Ascending aorta (tissue), 2 donors: ENCODE data around the gene NUFIP2. TPM values are rescaled to one million over a fixed set of nuclear protein-coding genes. Genes with fewer than 3 reads are reported as not detected.

Experiments used
- DNase-seq, 2 donors: peaks; one replicate each; pipeline ENCODE4 v3.0.0-alpha.2; 2019; ENCODE audit warnings: low spot score in 2 of 2
- H3K27ac ChIP-seq, 2 donors: fragments of 200-600 bp; sonication (generic); one replicate each; pipeline ENCODE4 v1.5.1; 2016 to 2017; ENCODE audit warnings: mild to moderate bottlenecking in 1 of 2
- H3K27me3 ChIP-seq: fragments of 200-600 bp; sonication (generic); one replicate; pipeline ENCODE4 v1.5.1; 2017
- H3K36me3 ChIP-seq, 2 donors: fragments of 200-600 bp; sonication (generic); one replicate each; pipeline ENCODE4 v1.5.1; 2016
- H3K4me1 ChIP-seq, 2 donors: fragments of 200-600 bp; sonication (generic); one replicate each; pipeline ENCODE4 v1.5.1; 2016 to 2017; ENCODE audit warnings: mild to moderate bottlenecking in 1 of 2
- H3K4me3 ChIP-seq, 2 donors: fragments of 200-600 bp; sonication (generic); one replicate each; pipeline ENCODE4 v1.5.1; 2016 to 2017; ENCODE audit warnings: mild to moderate bottlenecking in 1 of 2
- H3K9me3 ChIP-seq, 2 donors: fragments of 200-600 bp; sonication (generic); one replicate each; pipeline ENCODE4 v1.5.1; 2016
- intact Hi-C: fragments of 100-400 bp; cut with DNase I; formaldehyde crosslinking; loops from one replicate; pipeline ENCODE4 v1.15.1; 2023
- total RNA-seq: library from RNA; depleted of rRNA; stranded (reverse); fragments of >200 nt; gene quantifications from one replicate; pipeline ENCODE4 v1.1.0, GENCODE V29; 2016
- TF ChIP-seq, protein P1 (sequence below), 3 experiments: fragments of 200-600 bp in 2 of 3; fragments of 450-650 bp in 1 of 3; sonication (generic) in 2 of 3; IDR thresholded peaks; one replicate each; pipeline ENCODE4 v1.5.1; 2016 to 2019; ENCODE audit warnings: antibody characterized with exemption in 3 of 3, mild to moderate bottlenecking in 1 of 3, moderate library complexity in 1 of 3

NUFIP2 gene
- total RNA-seq, 1 donor from 2014 or later, result 11.0 TPM

DNA sequence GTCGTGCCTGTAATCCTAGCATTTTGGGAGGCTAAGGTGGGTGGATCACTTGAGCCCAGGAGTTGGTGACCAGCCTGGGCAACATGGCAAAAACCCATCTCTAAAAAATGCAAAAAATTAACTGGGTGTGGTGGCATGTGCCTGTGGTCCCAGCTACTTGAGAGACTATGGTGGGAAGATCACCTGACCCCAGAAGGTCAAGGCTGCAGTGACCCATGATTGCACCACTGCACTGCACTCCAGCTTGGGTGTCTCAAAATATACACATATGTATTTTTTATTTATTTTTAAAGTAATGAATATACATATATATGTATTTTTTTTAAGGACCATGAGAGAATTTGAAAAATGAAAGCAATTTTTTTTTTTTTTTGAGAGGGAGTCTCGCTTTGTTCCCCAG lies 5.1 kb upstream of the NUFIP2 start:
- intact Hi-C loops, result loop anchor here (10.0 kb wide), 1 partner anchor 96 kb away; the partner anchor contains the start of gene TAOK1
- Histone ChIP-seq H3K4me3 (no peak overlapping the region), H3K27ac (no peak overlapping the region), H3K36me3 (no peaks in the 10 kb centered on the region), H3K27me3 (no peaks in the 10 kb centered on the region), H3K4me1 (no peaks in the 10 kb centered on the region), H3K9me3 (no peaks in the 10 kb centered on the region)
- TF ChIP-seq, protein P1, sequence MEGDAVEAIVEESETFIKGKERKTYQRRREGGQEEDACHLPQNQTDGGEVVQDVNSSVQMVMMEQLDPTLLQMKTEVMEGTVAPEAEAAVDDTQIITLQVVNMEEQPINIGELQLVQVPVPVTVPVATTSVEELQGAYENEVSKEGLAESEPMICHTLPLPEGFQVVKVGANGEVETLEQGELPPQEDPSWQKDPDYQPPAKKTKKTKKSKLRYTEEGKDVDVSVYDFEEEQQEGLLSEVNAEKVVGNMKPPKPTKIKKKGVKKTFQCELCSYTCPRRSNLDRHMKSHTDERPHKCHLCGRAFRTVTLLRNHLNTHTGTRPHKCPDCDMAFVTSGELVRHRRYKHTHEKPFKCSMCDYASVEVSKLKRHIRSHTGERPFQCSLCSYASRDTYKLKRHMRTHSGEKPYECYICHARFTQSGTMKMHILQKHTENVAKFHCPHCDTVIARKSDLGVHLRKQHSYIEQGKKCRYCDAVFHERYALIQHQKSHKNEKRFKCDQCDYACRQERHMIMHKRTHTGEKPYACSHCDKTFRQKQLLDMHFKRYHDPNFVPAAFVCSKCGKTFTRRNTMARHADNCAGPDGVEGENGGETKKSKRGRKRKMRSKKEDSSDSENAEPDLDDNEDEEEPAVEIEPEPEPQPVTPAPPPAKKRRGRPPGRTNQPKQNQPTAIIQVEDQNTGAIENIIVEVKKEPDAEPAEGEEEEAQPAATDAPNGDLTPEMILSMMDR (IDR thresholded peaks at IDR 0.05), result no peak
- no peak for DNase-seq

DNA sequence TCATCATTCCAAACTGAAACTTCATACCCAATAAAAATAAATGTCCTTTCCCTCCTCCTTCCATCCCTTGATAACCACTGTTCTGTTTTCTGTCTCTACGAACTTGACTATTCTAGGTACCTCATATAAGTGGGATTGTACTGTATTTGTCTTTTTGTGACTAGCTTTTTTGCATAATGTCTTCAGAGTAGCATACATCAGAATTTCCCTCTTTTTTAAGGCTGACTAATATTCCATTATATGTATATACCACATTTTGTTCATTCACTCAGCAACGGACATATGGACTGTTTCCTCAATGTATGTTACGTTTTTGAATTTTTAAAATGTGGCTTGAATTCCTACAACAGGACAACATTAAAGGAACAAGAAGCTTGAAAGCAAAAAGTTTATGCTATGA lies 1.5 kb upstream of the NUFIP2 start:
- H3K9me3 ChIP-seq, result no peaks in the 10 kb centered on the region
- H3K36me3 ChIP-seq, result no peaks in the 10 kb centered on the region
- H3K4me1 ChIP-seq, result peaks cover 1 to 4% of the 10 kb centered on the region in 2 donors
- intact Hi-C loops, result loop anchor here (10.0 kb wide), 1 partner anchor 99 kb away; the partner anchor contains the start of gene TAOK1
- no peak overlapping the region for H3K27ac ChIP-seq
- no peaks in the 10 kb centered on the region for H3K27me3 ChIP-seq
- H3K4me3 ChIP-seq, result no peak overlapping the region
- TF ChIP-seq, protein P1 (IDR thresholded peaks at IDR 0.05), result no peak
- no peak for DNase-seq

DNA sequence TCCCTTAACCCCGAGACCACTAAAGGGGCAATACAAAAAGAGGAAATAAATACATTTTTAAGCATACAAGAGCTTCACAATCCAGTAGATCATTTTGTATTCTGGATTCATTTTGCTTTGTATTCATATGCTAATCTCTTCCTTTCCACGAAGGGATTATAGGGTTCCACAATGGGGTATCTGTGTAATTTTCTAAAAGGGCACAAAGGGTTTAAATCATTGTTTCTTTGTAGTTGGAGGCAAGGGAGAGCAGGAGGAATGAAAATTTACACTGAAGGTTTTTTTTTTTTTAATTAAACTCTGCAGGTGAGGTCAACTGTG lies 592 bp upstream of the NUFIP2 start:
- peaks cover 9 to 10% of the 10 kb centered on the region in 2 donors for H3K4me1 ChIP-seq
- intact Hi-C loops, result loop anchor here (1.0 to 10.0 kb wide), 2 partner anchors 100 to 146 kb away; partner anchors contain the start of gene TAOK1
- peak overlapping the region; percentile 82 to 89 for H3K4me3 ChIP-seq
- no peak for DNase-seq
- peak overlapping the region; percentile 88 to 95 for H3K27ac ChIP-seq
- H3K36me3 ChIP-seq, result peaks cover 0 to 3% of the 10 kb centered on the region in 2 donors
- TF ChIP-seq, protein P1 (IDR thresholded peaks at IDR 0.05), result no peak
- no peaks in the 10 kb centered on the region for H3K27me3 ChIP-seq
- H3K9me3 ChIP-seq, result no peaks in the 10 kb centered on the region

DNA sequence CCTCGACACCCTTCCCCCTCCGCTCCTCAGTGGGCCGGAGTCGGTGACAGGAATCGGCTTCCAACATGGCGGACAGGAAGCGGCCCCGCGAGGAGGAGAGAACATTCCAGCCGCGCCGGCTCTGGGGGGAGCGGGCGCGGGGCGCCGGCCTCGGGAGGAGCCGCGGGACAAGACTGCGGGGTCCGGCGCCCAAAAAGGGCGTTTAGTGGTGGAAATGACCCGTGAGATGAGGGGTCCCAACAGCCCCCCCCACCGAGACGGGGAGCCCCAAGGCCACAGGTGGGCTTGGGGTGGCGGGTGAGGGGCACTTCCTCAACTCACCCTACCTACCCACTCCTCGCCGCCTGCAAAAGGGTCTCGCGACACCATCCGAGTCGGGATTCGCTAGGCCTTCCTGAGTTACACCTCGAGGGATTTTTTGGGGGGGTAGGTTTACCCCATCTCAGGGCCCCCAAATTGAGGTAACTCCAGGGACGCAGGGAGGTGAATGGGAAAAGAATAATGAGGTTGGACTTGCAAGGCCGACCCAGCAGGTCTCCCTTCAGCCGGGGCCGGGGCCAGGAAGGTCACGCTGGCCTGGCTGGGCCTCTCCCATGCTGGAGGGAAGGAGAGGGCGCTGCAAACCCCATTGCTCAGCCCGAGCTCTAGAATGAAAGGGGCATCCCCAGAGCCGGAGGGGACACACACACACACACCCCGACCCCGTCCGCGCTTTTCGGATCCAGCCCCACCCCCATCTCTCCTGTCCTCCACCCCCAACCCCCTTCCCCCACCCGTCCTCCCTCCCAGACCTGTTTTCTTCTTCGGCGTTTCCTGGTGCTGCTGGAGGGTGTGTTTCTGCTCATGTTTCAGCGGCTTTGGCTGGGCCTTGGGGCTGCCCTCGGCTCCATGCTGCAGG lies 707 bp downstream of the NUFIP2 start:
- Histone ChIP-seq H3K27ac (peak overlapping the region; percentile 95 to 96), H3K36me3 (peaks cover 3 to 12% of the 10 kb centered on the region in 2 donors), H3K9me3 (no peaks in the 10 kb centered on the region), H3K27me3 (no peaks in the 10 kb centered on the region), H3K4me3 (peak overlapping the region; percentile 82 to 89), H3K4me1 (peaks cover 9 to 21% of the 10 kb centered on the region in 2 donors)
- TF ChIP-seq, protein P1 (IDR thresholded peaks at IDR 0.05), result no peak
- intact Hi-C loops, result loop anchor here (1.0 to 10.0 kb wide), 3 partner anchors 36 to 102 kb away; partner anchors contain the start of gene TAOK1
- peak; percentile 15 to 82 for DNase-seq

DNA sequence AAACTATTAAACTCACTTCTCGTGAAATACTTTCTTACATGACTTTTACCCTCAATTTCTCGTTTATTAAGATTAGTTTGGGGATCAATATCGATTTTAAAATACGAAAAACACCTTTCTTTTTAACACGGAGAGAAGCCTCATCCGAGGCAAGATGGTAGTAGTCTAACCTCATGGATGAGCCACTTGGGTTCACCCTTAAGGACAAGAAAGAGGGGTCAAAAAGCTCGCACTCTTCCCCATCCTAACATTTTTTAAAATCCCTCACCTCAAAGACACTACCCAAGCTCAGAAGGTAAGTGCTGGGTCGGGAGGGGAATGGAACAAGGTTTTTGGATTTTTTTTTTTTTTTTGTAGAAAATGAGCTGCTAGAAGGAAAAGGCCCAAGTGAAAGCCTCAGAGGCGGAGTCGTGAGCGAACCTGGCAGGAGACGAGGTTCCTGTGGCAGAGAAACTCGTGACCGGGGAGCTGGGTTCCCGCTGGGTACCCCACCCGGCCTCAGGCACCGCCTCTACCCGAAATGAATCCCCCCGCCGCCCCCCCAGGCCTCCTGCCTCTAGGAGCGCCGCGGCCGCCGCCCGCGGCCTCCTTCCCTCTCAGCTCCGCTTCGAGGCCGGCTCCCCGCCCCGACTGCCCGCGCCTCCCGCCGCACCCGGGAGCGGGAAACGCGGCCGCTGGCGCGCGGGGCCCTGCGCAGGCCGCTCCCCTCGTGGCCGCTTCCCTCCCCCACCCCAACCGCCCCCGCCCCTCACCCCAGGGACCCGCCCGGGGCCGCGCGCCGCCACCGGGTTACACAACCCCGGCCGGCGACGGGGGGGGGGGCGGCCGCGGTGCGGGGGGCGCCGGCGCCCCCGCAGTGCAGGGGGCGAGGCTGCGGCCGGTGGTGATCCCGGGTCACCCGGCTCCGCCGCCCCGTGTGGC lies 1.6 kb downstream of the NUFIP2 start:
- H3K9me3 ChIP-seq, result no peaks in the 10 kb centered on the region
- H3K27ac ChIP-seq, result peak overlapping the region; percentile 95 to 96
- peaks cover 3 to 18% of the 10 kb centered on the region in 2 donors for H3K36me3 ChIP-seq
- H3K27me3 ChIP-seq, result no peaks in the 10 kb centered on the region
- peak overlapping the region; percentile 82 to 89 for H3K4me3 ChIP-seq
- intact Hi-C loops, result loop anchor here (1.0 to 10.0 kb wide), 3 partner anchors 36 to 102 kb away; partner anchors contain the start of gene TAOK1
- TF ChIP-seq, protein P1 (IDR thresholded peaks at IDR 0.05), result no peak
- peak; percentile 16 to 77 for DNase-seq
- H3K4me1 ChIP-seq, result peaks cover 9 to 25% of the 10 kb centered on the region in 2 donors
